HepG2 (cell line): ENCODE results near the gene INTS14. TPM values are rescaled to one million over a fixed set of nuclear protein-coding genes. Genes with fewer than 3 reads are reported as not detected.

Experiments used
- ATAC-seq: fragments of 200-7000 bp; cut with Tn5 transposase; 3 replicates; pipeline ENCODE4 v1.9.1; 2020; ENCODE audit warnings: mild to moderate bottlenecking, moderate library complexity
- BruUV-seq: library from RNA; stranded (reverse); fragments of 400-500 nt; replicated peaks from 2 replicates; lab custom pipeline; 2021; lab: Mats Ljungman, UMichigan
- CTCF ChIA-PET: fragments of 300-600 bp; formaldehyde crosslinking; extraction: SDS; loops from one replicate; lab custom pipeline; 2021; ENCODE audit warnings: low total read pairs, inconsistent platforms, low intra/inter-chr PET ratio; lab: Yijun Ruan, JAX
- POLR2A ChIA-PET: fragments of 350-600 bp; sonication (Branson Sonifier 250); formaldehyde crosslinking; loops from one replicate; lab custom pipeline; 2020; ENCODE audit warnings: antibody characterized with exemption, inconsistent platforms; lab: Yijun Ruan, JAX
- DNase-seq: peaks from one replicate; pipeline ENCODE4 v3.0.0-alpha.2; 2015; ENCODE audit warnings: low spot score
- FAIRE-seq: peaks from 3 replicates; lab custom pipeline; 2011; peaks lifted over from hg19 to GRCh38; lab: Jason Lieb, UNC
- H2AFZ ChIP-seq: one replicate; pipeline ENCODE4 v1.6.1; 2011; ENCODE audit warnings: low read length, inconsistent platforms
- H3K27ac ChIP-seq: fragments of 300-600 bp; 3 replicates; pipeline ENCODE4 v1.8.0; 2011; ENCODE audit warnings: mixed run types, mild to moderate bottlenecking, mixed read lengths, low read length, inconsistent platforms; ENCODE audit not compliant: insufficient read depth; ENCODE audit errors: extremely low read length
- H3K27me3 ChIP-seq, 2 experiments: fragments of 200-600 bp in 1 of 2; 2 replicates in 1 of 2; 3 replicates in 1 of 2; pipeline versions ENCODE4 v1.6.0 to v1.8.0; 2011; ENCODE audit warnings: low read length in 2 of 2, mild to moderate bottlenecking in 2 of 2, moderate library complexity in 2 of 2, inconsistent platforms in 1 of 2; ENCODE audit not compliant: insufficient read depth in 2 of 2, control insufficient read depth in 1 of 2
- H3K36me3 ChIP-seq, 2 experiments: fragments of 200-600 bp in 1 of 2; replicated peaks in 1 of 2; 2 replicates in 1 of 2; 3 replicates in 1 of 2; pipeline versions ENCODE4 v1.5.1 to v1.8.0; 2011; ENCODE audit warnings: low read length in 2 of 2, inconsistent platforms in 1 of 2; ENCODE audit not compliant: insufficient read depth in 2 of 2, control insufficient read depth in 1 of 2
- H3K4me1 ChIP-seq: 2 replicates; pipeline ENCODE4 v1.5.1; 2012; ENCODE audit warnings: low read length, inconsistent platforms; ENCODE audit not compliant: insufficient read depth
- H3K4me2 ChIP-seq: 2 replicates; pipeline ENCODE4 v1.6.0; 2011; ENCODE audit warnings: low read depth, low read length, inconsistent platforms
- H3K4me3 ChIP-seq, 3 experiments: fragments of 200-600 bp in 1 of 3; sonication (generic), shearing (Covaris generic) in 1 of 3; replicated peaks in 1 of 3; 2 replicates each; pipeline ENCODE4 v1.5.1; 2011 to 2016; ENCODE audit warnings: low read length in 3 of 3, inconsistent platforms in 2 of 3, low read depth in 2 of 3, mild to moderate bottlenecking in 2 of 3, control low read depth in 1 of 3, mixed read lengths in 1 of 3; ENCODE audit not compliant: insufficient read depth in 1 of 3
- H3K79me2 ChIP-seq: one replicate; pipeline ENCODE4 v1.6.1; 2011; ENCODE audit warnings: low read length, inconsistent platforms; ENCODE audit not compliant: insufficient read depth
- H3K9ac ChIP-seq: 2 replicates; pipeline ENCODE4 v1.6.0; 2011; ENCODE audit warnings: mild to moderate bottlenecking, low read depth, low read length, inconsistent platforms; ENCODE audit not compliant: insufficient read depth
- H3K9me3 ChIP-seq: 2 replicates; pipeline ENCODE4 v1.5.1; 2012; ENCODE audit warnings: mild to moderate bottlenecking, low read length
- H4K20me1 ChIP-seq: 2 replicates; pipeline ENCODE4 v1.6.0; 2011; ENCODE audit warnings: inconsistent platforms, mild to moderate bottlenecking, low read length, moderate library complexity; ENCODE audit not compliant: insufficient read depth
- FOSL2 ChIP-seq: sonication (generic); formaldehyde crosslinking; IDR thresholded peaks from 2 replicates; pipeline ENCODE4 v1.4.0; 2020; ENCODE audit warnings: missing genetic modification reagents
- FOXA1 ChIP-seq, 2 experiments: fragments of 450-650 bp in 1 of 2; sonication (generic) in 1 of 2; formaldehyde crosslinking in 1 of 2; IDR thresholded peaks; 2 replicates each; pipeline versions ENCODE4 v1.4.0 to v1.6.1; 2016 to 2020; ENCODE audit warnings: missing genetic modification reagents in 1 of 2
- FOXA3 ChIP-seq: IDR thresholded peaks from 2 replicates; pipeline ENCODE4 v1.6.1; 2016; ENCODE audit warnings: missing genetic modification reagents, missing compliant biosample characterization
- HHEX ChIP-seq: IDR thresholded peaks from 2 replicates; pipeline ENCODE4 v1.6.1; 2016; ENCODE audit warnings: control low read depth
- ZFP1 ChIP-seq: IDR thresholded peaks from 2 replicates; pipeline ENCODE4 v1.6.1; 2016
- ZNF451 ChIP-seq: sonication (generic); formaldehyde crosslinking; IDR thresholded peaks from 2 replicates; pipeline ENCODE4 v1.5.0; 2020; ENCODE audit warnings: mild to moderate bottlenecking, missing genetic modification reagents
- in situ Hi-C: cut with HindIII; loops from 2 replicates; pipeline ENCODE4 v1.10.0; 2017; ENCODE audit warnings: low pct_unique_long_range_greater_than_20kb; ENCODE audit not compliant: extremely low pct_ligation_motif_present
- intact Hi-C: fragments of 100-400 bp; cut with micrococcal nuclease; formaldehyde crosslinking; loops from one replicate; pipeline ENCODE4 v1.10.0; 2022; ENCODE audit not compliant: unreplicated experiment
- polyA plus RNA-seq, 8 experiments: library from polyadenylated mRNA; depleted of rRNA in 3 of 8; stranded (reverse) in 7 of 8; unstranded in 1 of 8; fragments of >200 nt; fragmentation: Illumina TruSeq in 4 of 8; extraction: Trizol in 4 of 8; gene quantifications; 2 replicates each; pipeline versions ENCODE4 v1.2.1 to v1.2.3, GENCODE V29; 2011 to 2016; ENCODE audit warnings: low read depth in 4 of 8, missing spikeins in 1 of 8, mixed read lengths in 1 of 8; ENCODE audit not compliant: insufficient read depth in 1 of 8
- total RNA-seq, 5 experiments: library from RNA; depleted of rRNA; stranded (reverse); fragments of >200 nt; fragmentation: Illumina TruSeq; extraction: Trizol; gene quantifications; 2 replicates each; pipeline ENCODE4 v1.2.3, GENCODE V29; 2016; ENCODE audit warnings: low read depth in 1 of 5
- TF ChIP-seq, protein P1 (sequence below): sonication (generic); formaldehyde crosslinking; IDR thresholded peaks from 2 replicates; pipeline ENCODE4 v1.4.0; 2020; ENCODE audit warnings: missing genetic modification reagents, borderline replicate concordance

Gene INTS14
- total and polyA plus RNA-seq, 2 of the 13 experiments (the other 11 are each of a cell fraction or from before 2014, with no cell fraction given): 41.4 to 52.0 TPM

DNA sequence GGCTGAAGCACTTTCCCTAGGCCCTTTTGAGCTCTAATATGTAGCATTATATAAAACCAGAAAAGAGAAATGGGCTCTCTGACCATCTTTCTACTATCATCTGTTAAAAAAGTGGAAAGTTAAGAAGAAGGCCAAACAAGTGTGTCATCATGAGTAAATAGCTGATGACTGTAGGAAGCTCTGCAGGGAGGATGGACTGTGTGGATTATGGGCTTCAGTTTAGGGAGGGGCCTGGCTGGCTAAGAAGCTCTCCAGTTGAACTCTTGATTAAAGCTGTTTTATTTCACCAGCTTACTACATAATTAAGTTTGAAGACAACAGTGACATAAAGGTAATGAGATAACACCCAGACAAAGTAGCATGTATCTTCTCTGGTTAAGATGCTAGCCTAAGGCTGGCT lies 30.6 kb downstream of the INTS14 start:
- intact Hi-C loops: no loop called here
- no peak overlapping the region for H3K9ac ChIP-seq
- no peaks in the 10 kb centered on the region for H3K79me2 ChIP-seq
- CTCF ChIA-PET: no interaction called here
- no peaks in the 10 kb centered on the region for H3K9me3 ChIP-seq
- H3K27me3 ChIP-seq: no peaks in the 10 kb centered on the region
- H3K4me3 ChIP-seq: no peak overlapping the region
- no peaks in the 10 kb centered on the region for H4K20me1 ChIP-seq
- no peak overlapping the region for H3K4me2 ChIP-seq
- H3K36me3 ChIP-seq: peaks cover 9 to 62% of the 10 kb centered on the region in 2 experiments
- in situ Hi-C loops: no loop called here
- POLR2A ChIA-PET: interaction anchor here (1.4 kb wide), 1 partner anchor 31 kb away, joined by 6 read pairs; the partner anchor contains the start of gene INTS14
- H3K27ac ChIP-seq: no peak overlapping the region
- TF ChIP-seq, protein P1, sequence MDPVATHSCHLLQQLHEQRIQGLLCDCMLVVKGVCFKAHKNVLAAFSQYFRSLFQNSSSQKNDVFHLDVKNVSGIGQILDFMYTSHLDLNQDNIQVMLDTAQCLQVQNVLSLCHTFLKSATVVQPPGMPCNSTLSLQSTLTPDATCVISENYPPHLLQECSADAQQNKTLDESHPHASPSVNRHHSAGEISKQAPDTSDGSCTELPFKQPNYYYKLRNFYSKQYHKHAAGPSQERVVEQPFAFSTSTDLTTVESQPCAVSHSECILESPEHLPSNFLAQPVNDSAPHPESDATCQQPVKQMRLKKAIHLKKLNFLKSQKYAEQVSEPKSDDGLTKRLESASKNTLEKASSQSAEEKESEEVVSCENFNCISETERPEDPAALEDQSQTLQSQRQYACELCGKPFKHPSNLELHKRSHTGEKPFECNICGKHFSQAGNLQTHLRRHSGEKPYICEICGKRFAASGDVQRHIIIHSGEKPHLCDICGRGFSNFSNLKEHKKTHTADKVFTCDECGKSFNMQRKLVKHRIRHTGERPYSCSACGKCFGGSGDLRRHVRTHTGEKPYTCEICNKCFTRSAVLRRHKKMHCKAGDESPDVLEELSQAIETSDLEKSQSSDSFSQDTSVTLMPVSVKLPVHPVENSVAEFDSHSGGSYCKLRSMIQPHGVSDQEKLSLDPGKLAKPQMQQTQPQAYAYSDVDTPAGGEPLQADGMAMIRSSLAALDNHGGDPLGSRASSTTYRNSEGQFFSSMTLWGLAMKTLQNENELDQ (CRISPR knock-in tag): no peak
- TF ChIP-seq FOXA3 (CRISPR knock-in tag) (0 out of 2 replicates have a peak, but pooled peaks have one; percentile 24), ZNF451 (CRISPR knock-in tag) (no peak), HHEX (CRISPR knock-in tag) (no peak), FOSL2 (CRISPR knock-in tag) (peak; percentile 26; the same call in 1 of the 2 replicates), FOXA1 (IDR thresholded peaks at IDR 0.05) (no peak), FOXA1 (CRISPR knock-in tag; IDR thresholded peaks at IDR 0.05) (0 out of 2 replicates have a peak, but pooled peaks have one; percentile 5), ZFP1 (no peak)
- H2AFZ ChIP-seq: no peak overlapping the region
- H3K4me1 ChIP-seq: peaks cover 25% of the 10 kb centered on the region
- BruUV-seq: no TSS peak
- FAIRE-seq (no peak), DNase-seq (peak; percentile 21), ATAC-seq (peak; percentile 62)
